ENCODE measurements around the gene WDSUB1. TPM values are rescaled to one million over a fixed set of nuclear protein-coding genes. Genes with fewer than 3 reads are reported as not detected.
A peak's percentile ranks its signal among the peaks of the same experiment; 100 is the strongest.

The WDSUB1 gene
- total and polyA plus RNA-seq, 3 experiments from 2014 or later: 4.4 to 11.3 (median 4.6) TPM

GRCh38 chr2:159202568-159203071, 83.9 kb downstream of the WDSUB1 start:
- no peak for DNase-seq
- H3K36me3 ChIP-seq (ENCODE audit: insufficient read depth, low read length): no peaks in the 10 kb centered on the region
- H3K4me1 ChIP-seq (ENCODE audit: insufficient read depth, low read length): peaks cover 16% of the 10 kb centered on the region
- peaks cover 4% of the 10 kb centered on the region for H3K27me3 ChIP-seq (ENCODE audit: insufficient read depth, low read length, poor library complexity, severe bottlenecking)
- Mint-ChIP-seq H3K4me3 (peak overlapping the region in 1 of 7 donors; percentile 8), H3K27me3 (peaks cover 4 to 6% of the 10 kb centered on the region in 2 donors), H3K4me1 (peaks cover 25 to 36% (median 32%) of the 10 kb centered on the region in 3 donors), H3K36me3 (no peaks in the 10 kb centered on the region), H3K9me3 (no peaks in the 10 kb centered on the region), H3K27ac (peak overlapping the region in 5 of 8 donors; percentile 20 to 92 (median 54))
- ChIA-PET CTCF (no interaction called here), POLR2A (no interaction called here)
- no peak overlapping the region for H3K4me3 ChIP-seq (ENCODE audit: low read length)
- no peak overlapping the region for H3K27ac ChIP-seq (ENCODE audit: low read depth, low read length)
- H3K9me3 ChIP-seq (ENCODE audit: low read length): no peaks in the 10 kb centered on the region

GRCh38 chr2:159201360-159202063, 85.0 kb downstream of the WDSUB1 start:
- H3K36me3 ChIP-seq (ENCODE audit: insufficient read depth, low read length): no peaks in the 10 kb centered on the region
- no peak overlapping the region for H3K27ac ChIP-seq (ENCODE audit: low read depth, low read length)
- Mint-ChIP-seq H3K4me1 (peaks cover 25 to 36% (median 31%) of the 10 kb centered on the region in 3 donors), H3K27ac (peak overlapping the region; percentile 20 to 92 (median 80)), H3K9me3 (no peaks in the 10 kb centered on the region), H3K27me3 (peaks cover 4 to 6% of the 10 kb centered on the region in 2 donors), H3K36me3 (no peaks in the 10 kb centered on the region), H3K4me3 (peak overlapping the region in 2 of 7 donors; percentile 4 to 45)
- ChIA-PET CTCF (no interaction called here), POLR2A (no interaction called here)
- DNase-seq: peak in 3 of 5 donors; percentile 12 to 51 (median 22)
- H3K4me3 ChIP-seq (ENCODE audit: low read length): no peak overlapping the region
- H3K9me3 ChIP-seq (ENCODE audit: low read length): no peaks in the 10 kb centered on the region
- peaks cover 4% of the 10 kb centered on the region for H3K27me3 ChIP-seq (ENCODE audit: insufficient read depth, low read length, poor library complexity, severe bottlenecking)
- peaks cover 16% of the 10 kb centered on the region for H3K4me1 ChIP-seq (ENCODE audit: insufficient read depth, low read length)

- Mint-ChIP-seq H3K27me3 (peaks cover 0 to under 1% of the 10 kb centered on the region in 2 donors), H3K27ac (peak overlapping the region in 6 of 8 donors; percentile 20 to 92 (median 82)), H3K4me3 (peak overlapping the region in 2 of 7 donors; percentile 23 to 45), H3K4me1 (peaks cover 25 to 36% (median 31%) of the 10 kb centered on the region in 3 donors), H3K36me3 (no peaks in the 10 kb centered on the region), H3K9me3 (no peaks in the 10 kb centered on the region)
- Histone ChIP-seq H3K9me3 (ENCODE audit: low read length) (no peaks in the 10 kb centered on the region), H3K4me3 (ENCODE audit: low read length) (no peak overlapping the region), H3K36me3 (ENCODE audit: insufficient read depth, low read length) (no peaks in the 10 kb centered on the region), H3K27ac (ENCODE audit: low read depth, low read length) (no peak overlapping the region), H3K27me3 (ENCODE audit: insufficient read depth, low read length, poor library complexity, severe bottlenecking) (peaks cover 4% of the 10 kb centered on the region), H3K4me1 (ENCODE audit: insufficient read depth, low read length) (peaks cover 16% of the 10 kb centered on the region)
- ChIA-PET POLR2A (no interaction called here), CTCF (no interaction called here)
- no peak for DNase-seq
Measured at GRCh38 chr2:159200498-159200897, 86.0 kb downstream of the WDSUB1 start.

GRCh38 chr2:159199761-159200465, 86.6 kb downstream of the WDSUB1 start:
- Histone ChIP-seq H3K4me1 (ENCODE audit: insufficient read depth, low read length) (peaks cover 16% of the 10 kb centered on the region), H3K36me3 (ENCODE audit: insufficient read depth, low read length) (no peaks in the 10 kb centered on the region), H3K27ac (ENCODE audit: low read depth, low read length) (no peak overlapping the region), H3K4me3 (ENCODE audit: low read length) (no peak overlapping the region), H3K9me3 (ENCODE audit: low read length) (no peaks in the 10 kb centered on the region), H3K27me3 (ENCODE audit: insufficient read depth, low read length, poor library complexity, severe bottlenecking) (peaks cover 4% of the 10 kb centered on the region)
- Mint-ChIP-seq H3K27me3 (no peaks in the 10 kb centered on the region), H3K27ac (peak overlapping the region in 5 of 8 donors; percentile 38 to 88 (median 70)), H3K9me3 (no peaks in the 10 kb centered on the region), H3K4me1 (peaks cover 25 to 36% (median 31%) of the 10 kb centered on the region in 3 donors), H3K36me3 (no peaks in the 10 kb centered on the region), H3K4me3 (peak overlapping the region in 2 of 7 donors; percentile 23 to 64)
- DNase-seq: no peak
- POLR2A ChIA-PET: no interaction called here
- CTCF ChIA-PET: interaction anchor here (0.7 kb wide), 1 partner anchor 9 kb away, joined by 3 read pairs; no protein-coding TSS in a partner anchor

GRCh38 chr2:159199236-159199635, 87.3 kb downstream of the WDSUB1 start:
- Histone ChIP-seq H3K4me3 (ENCODE audit: low read length) (no peak overlapping the region), H3K27ac (ENCODE audit: low read depth, low read length) (no peak overlapping the region), H3K9me3 (ENCODE audit: low read length) (no peaks in the 10 kb centered on the region), H3K36me3 (ENCODE audit: insufficient read depth, low read length) (no peaks in the 10 kb centered on the region), H3K4me1 (ENCODE audit: insufficient read depth, low read length) (peaks cover 16% of the 10 kb centered on the region), H3K27me3 (ENCODE audit: insufficient read depth, low read length, poor library complexity, severe bottlenecking) (peaks cover 4% of the 10 kb centered on the region)
- H3K27ac Mint-ChIP-seq: peak overlapping the region in 7 of 8 donors; percentile 38 to 88 (median 69)
- ChIA-PET CTCF (interaction anchor here (0.7 kb wide), 1 partner anchor 10 kb away, joined by 3 read pairs; no protein-coding TSS in a partner anchor), POLR2A (no interaction called here)
- H3K36me3 Mint-ChIP-seq: no peaks in the 10 kb centered on the region
- H3K4me3 Mint-ChIP-seq: peak overlapping the region in 2 of 7 donors; percentile 29 to 64
- DNase-seq: peak in 1 of 5 donors; percentile 26
- peaks cover 25 to 36% (median 31%) of the 10 kb centered on the region in 3 donors for H3K4me1 Mint-ChIP-seq
- H3K27me3 Mint-ChIP-seq: peaks cover 0 to 5% of the 10 kb centered on the region in 2 donors
- no peaks in the 10 kb centered on the region for H3K9me3 Mint-ChIP-seq

- H3K36me3 Mint-ChIP-seq: no peaks in the 10 kb centered on the region
- peaks cover 4% of the 10 kb centered on the region for H3K27me3 ChIP-seq (ENCODE audit: insufficient read depth, low read length, poor library complexity, severe bottlenecking)
- peaks cover 18 to 24% (median 19%) of the 10 kb centered on the region in 3 donors for H3K4me1 Mint-ChIP-seq
- no peak overlapping the region for H3K4me3 Mint-ChIP-seq
- H3K27ac ChIP-seq (ENCODE audit: low read depth, low read length): no peak overlapping the region
- no peaks in the 10 kb centered on the region for H3K9me3 Mint-ChIP-seq
- peaks cover 11% of the 10 kb centered on the region for H3K4me1 ChIP-seq (ENCODE audit: insufficient read depth, low read length)
- ChIA-PET POLR2A (no interaction called here), CTCF (no interaction called here)
- DNase-seq: no peak
- no peak overlapping the region for H3K4me3 ChIP-seq (ENCODE audit: low read length)
- H3K27ac Mint-ChIP-seq: no peak overlapping the region
- peaks cover 0 to 5% of the 10 kb centered on the region in 2 donors for H3K27me3 Mint-ChIP-seq
- no peaks in the 10 kb centered on the region for H3K36me3 ChIP-seq (ENCODE audit: insufficient read depth, low read length)
- H3K9me3 ChIP-seq (ENCODE audit: low read length): no peaks in the 10 kb centered on the region
Measured at GRCh38 chr2:159196393-159196925, 90.0 kb downstream of the WDSUB1 start.

- peaks cover 3% of the 10 kb centered on the region for H3K4me1 ChIP-seq (ENCODE audit: insufficient read depth, low read length)
- no peaks in the 10 kb centered on the region for H3K36me3 Mint-ChIP-seq
- H3K9me3 Mint-ChIP-seq: no peaks in the 10 kb centered on the region
- H3K9me3 ChIP-seq (ENCODE audit: low read length): no peaks in the 10 kb centered on the region
- no peaks in the 10 kb centered on the region for H3K36me3 ChIP-seq (ENCODE audit: insufficient read depth, low read length)
- peaks cover 0 to 5% of the 10 kb centered on the region in 2 donors for H3K27me3 Mint-ChIP-seq
- H3K27ac Mint-ChIP-seq: peak overlapping the region in 2 of 8 donors; percentile 31 to 75
- no peak for DNase-seq
- ChIA-PET POLR2A (no interaction called here), CTCF (no interaction called here)
- H3K4me3 ChIP-seq (ENCODE audit: low read length): no peak overlapping the region
- no peak overlapping the region for H3K27ac ChIP-seq (ENCODE audit: low read depth, low read length)
- no peaks in the 10 kb centered on the region for H3K27me3 ChIP-seq (ENCODE audit: insufficient read depth, low read length, poor library complexity, severe bottlenecking)
- peaks cover 10 to 16% (median 12%) of the 10 kb centered on the region in 3 donors for H3K4me1 Mint-ChIP-seq
- H3K4me3 Mint-ChIP-seq: peak overlapping the region in 1 of 7 donors; percentile 28
Measured at GRCh38 chr2:159195697-159196096, 90.8 kb downstream of the WDSUB1 start.

- peaks cover 5 to 8% (median 6%) of the 10 kb centered on the region in 3 donors for H3K4me1 Mint-ChIP-seq
- H3K36me3 ChIP-seq (ENCODE audit: insufficient read depth, low read length): no peaks in the 10 kb centered on the region
- H3K27ac Mint-ChIP-seq: no peak overlapping the region
- H3K4me3 ChIP-seq (ENCODE audit: low read length): no peak overlapping the region
- DNase-seq: no peak
- no peak overlapping the region for H3K4me3 Mint-ChIP-seq
- H3K27ac ChIP-seq (ENCODE audit: low read depth, low read length): no peak overlapping the region
- H3K27me3 Mint-ChIP-seq: peaks cover 0 to 5% of the 10 kb centered on the region in 2 donors
- no peaks in the 10 kb centered on the region for H3K36me3 Mint-ChIP-seq
- H3K4me1 ChIP-seq (ENCODE audit: insufficient read depth, low read length): no peaks in the 10 kb centered on the region
- no peaks in the 10 kb centered on the region for H3K27me3 ChIP-seq (ENCODE audit: insufficient read depth, low read length, poor library complexity, severe bottlenecking)
- no peaks in the 10 kb centered on the region for H3K9me3 Mint-ChIP-seq
- H3K9me3 ChIP-seq (ENCODE audit: low read length): no peaks in the 10 kb centered on the region
- ChIA-PET CTCF (no interaction called here), POLR2A (no interaction called here)
Measured at GRCh38 chr2:159194241-159194640, 92.3 kb downstream of the WDSUB1 start.
